Liver (tissue), 9 donors: ENCODE results near the gene FARS2. TPM values are rescaled to one million over a fixed set of nuclear protein-coding genes. Genes with fewer than 3 reads are reported as not detected.

ENCODE experiments used
- DNase-seq: peaks from one replicate; pipeline ENCODE4 v3.0.0-alpha.2; 2017; ENCODE audit warnings: low spot score
- H3K27ac ChIP-seq, 2 donors: one replicate each; pipeline ENCODE4 v1.7.0; 2013; ENCODE audit warnings: inconsistent platforms in 2 of 2, low read length in 2 of 2, control low read depth in 1 of 2, low read depth in 1 of 2, mild to moderate bottlenecking in 1 of 2
- H3K27me3 ChIP-seq, 4 donors: one replicate each; pipeline versions ENCODE4 v1.6.1 to v1.7.0; 2013; ENCODE audit warnings: low read length in 3 of 4, inconsistent platforms in 1 of 4, mild to moderate bottlenecking in 1 of 4, moderate library complexity in 1 of 4; ENCODE audit not compliant: control insufficient read depth in 4 of 4, insufficient read depth in 4 of 4
- H3K36me3 ChIP-seq, 4 donors: one replicate each; pipeline versions ENCODE4 v1.6.1 to v1.7.0; 2013; ENCODE audit warnings: low read length in 3 of 4, mild to moderate bottlenecking in 3 of 4, low read depth in 1 of 4, moderate library complexity in 1 of 4; ENCODE audit not compliant: control insufficient read depth in 4 of 4, insufficient read depth in 3 of 4
- H3K4me1 ChIP-seq, 4 donors: one replicate each; pipeline versions ENCODE4 v1.6.1 to v1.7.0; 2013; ENCODE audit warnings: low read length in 3 of 4, mild to moderate bottlenecking in 3 of 4, moderate library complexity in 1 of 4; ENCODE audit not compliant: control insufficient read depth in 4 of 4, insufficient read depth in 4 of 4
- H3K4me3 ChIP-seq, 3 donors: one replicate each; pipeline versions ENCODE4 v1.6.1 to v1.7.0; 2013; ENCODE audit warnings: low read length in 3 of 3, control low read depth in 1 of 3, low read depth in 1 of 3, mild to moderate bottlenecking in 1 of 3
- H3K9ac ChIP-seq, 2 donors: one replicate each; pipeline ENCODE4 v1.7.0; 2013; ENCODE audit warnings: low read length in 2 of 2, mild to moderate bottlenecking in 2 of 2, moderate library complexity in 2 of 2, control low read depth in 1 of 2, low read depth in 1 of 2
- H3K9me3 ChIP-seq, 4 donors: one replicate each; pipeline versions ENCODE4 v1.6.1 to v1.7.0; 2013; ENCODE audit warnings: low read length in 3 of 4; ENCODE audit not compliant: control insufficient read depth in 4 of 4
- CTCF ChIP-seq: fragments of 150-350 bp; IDR thresholded peaks from 2 replicates; pipeline ENCODE4 v1.5.1; 2017; ENCODE audit warnings: improper control_type of control experiment, low read depth, low read length; ENCODE audit not compliant: missing input control
- EGR1 ChIP-seq, 2 donors: IDR thresholded peaks; 2 replicates each; pipeline ENCODE4 v1.6.1; 2016 to 2018; ENCODE audit warnings: antibody characterized with exemption in 2 of 2, low read depth in 2 of 2
- FOXA1 ChIP-seq: IDR thresholded peaks from 2 replicates; pipeline ENCODE4 v1.6.1; 2016; ENCODE audit warnings: antibody characterized with exemption
- FOXA2 ChIP-seq: IDR thresholded peaks from 2 replicates; pipeline ENCODE4 v1.6.1; 2016; ENCODE audit warnings: antibody characterized with exemption
- GABPA ChIP-seq, 2 donors: IDR thresholded peaks in 1 of 2; conservative IDR thresholded peaks in 1 of 2; 2 replicates each; pipeline ENCODE4 v1.6.1; 2016; ENCODE audit warnings: antibody characterized with exemption in 2 of 2, mild to moderate bottlenecking in 1 of 2, moderate library complexity in 1 of 2
- HNF4A ChIP-seq, 2 donors: conservative IDR thresholded peaks; 2 replicates each; pipeline ENCODE4 v1.6.1; 2016; ENCODE audit warnings: antibody characterized with exemption in 2 of 2, mild to moderate bottlenecking in 2 of 2
- HNF4G ChIP-seq: IDR thresholded peaks from 2 replicates; pipeline ENCODE4 v1.6.1; 2016; ENCODE audit warnings: antibody characterized with exemption
- JUND ChIP-seq, 2 donors: IDR thresholded peaks; 2 replicates each; pipeline ENCODE4 v1.6.1; 2016; ENCODE audit warnings: antibody characterized with exemption in 2 of 2
- RXRA ChIP-seq, 2 donors: IDR thresholded peaks; 2 replicates each; pipeline ENCODE4 v1.6.1; 2017 to 2018; ENCODE audit warnings: antibody characterized with exemption in 2 of 2, mild to moderate bottlenecking in 1 of 2
- TAF1 ChIP-seq: conservative IDR thresholded peaks from 2 replicates; pipeline ENCODE4 v1.6.1; 2016; ENCODE audit warnings: antibody characterized with exemption, mild to moderate bottlenecking
- YY1 ChIP-seq: IDR thresholded peaks from 2 replicates; pipeline ENCODE4 v1.6.1; 2016; ENCODE audit warnings: antibody characterized with exemption, mild to moderate bottlenecking
- ZBTB33 ChIP-seq: IDR thresholded peaks from 2 replicates; pipeline ENCODE4 v1.6.1; 2016; ENCODE audit warnings: antibody characterized with exemption
- WGBS: extraction: QIAGEN DNeasy Blood & Tissue Kit; methylation state at CpG from one replicate; pipeline ENCODE4 v1.1.7; 2013; 5-methylcytosine and 5-hydroxymethylcytosine counted together
- polyA plus RNA-seq, 2 donors: library from polyadenylated mRNA; stranded (reverse) in 1 of 2; unstranded in 1 of 2; fragments of 200-250 nt in 1 of 2; fragments of >200 nt in 1 of 2; fragmentation: Nextera tagmentation in 1 of 2; extraction: Ambion mirVana in 1 of 2; gene quantifications; one replicate each; pipeline versions ENCODE4 v1.2.1 to v1.2.3, GENCODE V29; 2013 to 2015
- total RNA-seq, 2 donors: library from RNA; depleted of rRNA; stranded (reverse); fragments of >200 nt; gene quantifications; one replicate each; pipeline ENCODE4 v1.2.3, GENCODE V29; 2014
- TF ChIP-seq, protein P1 (sequence below): IDR thresholded peaks from 2 replicates; pipeline ENCODE4 v1.6.1; 2016; ENCODE audit warnings: antibody characterized with exemption, mild to moderate bottlenecking
- TF ChIP-seq, protein P2 (sequence below): IDR thresholded peaks from 2 replicates; pipeline ENCODE4 v1.6.1; 2016; ENCODE audit warnings: antibody characterized with exemption
- donor health status: healthy.
- donor health status: healthy.
- donor health status: healthy.
- donor health status: healthy.
- donor health status: healthy.

FARS2 gene
- total and polyA plus RNA-seq, 4 donors: 7.8 to 25.9 (median 11.2) TPM

GRCh38 chr6:5749651-5750215 is 488.4 kb downstream of the FARS2 start (continued):
- no peak for TF ChIP-seq FOXA1
- TF ChIP-seq FOXA2: no peak
- TF ChIP-seq GABPA (IDR thresholded peaks at IDR 0.05 in 1 of 2, conservative IDR thresholded peaks at IDR 0.05 in 1 of 2): no peak

GRCh38 chr6:5751525-5752390 is 490.4 kb downstream of the FARS2 start:
- DNase-seq: no peak
- Histone ChIP-seq H3K4me3 (no peak overlapping the region), H3K27me3 (no peaks in the 10 kb centered on the region), H3K36me3 (peaks cover 0 to 3% (median 0%) of the 10 kb centered on the region in 4 donors), H3K27ac (no peak overlapping the region), H3K9ac (no peak overlapping the region), H3K9me3 (peaks cover 2 to 6% (median 4%) of the 10 kb centered on the region in 4 donors), H3K4me1 (no peaks in the 10 kb centered on the region)
- WGBS: 91% methylated on average over 9 of the region's 9 CpGs
- TF ChIP-seq EGR1 (IDR thresholded peaks at IDR 0.05; ENCODE audit: low read depth in 2 of 2) (no peak), GABPA (IDR thresholded peaks at IDR 0.05 in 1 of 2, conservative IDR thresholded peaks at IDR 0.05 in 1 of 2) (no peak), HNF4G (no peak), FOXA1 (no peak), FOXA2 (no peak), RXRA (IDR thresholded peaks at IDR 0.05) (no peak), JUND (IDR thresholded peaks at IDR 0.05) (no peak), ZBTB33 (no peak), HNF4A (conservative IDR thresholded peaks at IDR 0.05) (no peak), TAF1 (no peak), YY1 (no peak), CTCF (no peak)
- TF ChIP-seq, protein P1, sequence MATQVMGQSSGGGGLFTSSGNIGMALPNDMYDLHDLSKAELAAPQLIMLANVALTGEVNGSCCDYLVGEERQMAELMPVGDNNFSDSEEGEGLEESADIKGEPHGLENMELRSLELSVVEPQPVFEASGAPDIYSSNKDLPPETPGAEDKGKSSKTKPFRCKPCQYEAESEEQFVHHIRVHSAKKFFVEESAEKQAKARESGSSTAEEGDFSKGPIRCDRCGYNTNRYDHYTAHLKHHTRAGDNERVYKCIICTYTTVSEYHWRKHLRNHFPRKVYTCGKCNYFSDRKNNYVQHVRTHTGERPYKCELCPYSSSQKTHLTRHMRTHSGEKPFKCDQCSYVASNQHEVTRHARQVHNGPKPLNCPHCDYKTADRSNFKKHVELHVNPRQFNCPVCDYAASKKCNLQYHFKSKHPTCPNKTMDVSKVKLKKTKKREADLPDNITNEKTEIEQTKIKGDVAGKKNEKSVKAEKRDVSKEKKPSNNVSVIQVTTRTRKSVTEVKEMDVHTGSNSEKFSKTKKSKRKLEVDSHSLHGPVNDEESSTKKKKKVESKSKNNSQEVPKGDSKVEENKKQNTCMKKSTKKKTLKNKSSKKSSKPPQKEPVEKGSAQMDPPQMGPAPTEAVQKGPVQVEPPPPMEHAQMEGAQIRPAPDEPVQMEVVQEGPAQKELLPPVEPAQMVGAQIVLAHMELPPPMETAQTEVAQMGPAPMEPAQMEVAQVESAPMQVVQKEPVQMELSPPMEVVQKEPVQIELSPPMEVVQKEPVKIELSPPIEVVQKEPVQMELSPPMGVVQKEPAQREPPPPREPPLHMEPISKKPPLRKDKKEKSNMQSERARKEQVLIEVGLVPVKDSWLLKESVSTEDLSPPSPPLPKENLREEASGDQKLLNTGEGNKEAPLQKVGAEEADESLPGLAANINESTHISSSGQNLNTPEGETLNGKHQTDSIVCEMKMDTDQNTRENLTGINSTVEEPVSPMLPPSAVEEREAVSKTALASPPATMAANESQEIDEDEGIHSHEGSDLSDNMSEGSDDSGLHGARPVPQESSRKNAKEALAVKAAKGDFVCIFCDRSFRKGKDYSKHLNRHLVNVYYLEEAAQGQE: no peak
- TF ChIP-seq, protein P2, sequence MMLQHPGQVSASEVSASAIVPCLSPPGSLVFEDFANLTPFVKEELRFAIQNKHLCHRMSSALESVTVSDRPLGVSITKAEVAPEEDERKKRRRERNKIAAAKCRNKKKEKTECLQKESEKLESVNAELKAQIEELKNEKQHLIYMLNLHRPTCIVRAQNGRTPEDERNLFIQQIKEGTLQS: no peak
